Measurements from ENCODE around the gene WDR74.

WDR74 gene

DNA sequence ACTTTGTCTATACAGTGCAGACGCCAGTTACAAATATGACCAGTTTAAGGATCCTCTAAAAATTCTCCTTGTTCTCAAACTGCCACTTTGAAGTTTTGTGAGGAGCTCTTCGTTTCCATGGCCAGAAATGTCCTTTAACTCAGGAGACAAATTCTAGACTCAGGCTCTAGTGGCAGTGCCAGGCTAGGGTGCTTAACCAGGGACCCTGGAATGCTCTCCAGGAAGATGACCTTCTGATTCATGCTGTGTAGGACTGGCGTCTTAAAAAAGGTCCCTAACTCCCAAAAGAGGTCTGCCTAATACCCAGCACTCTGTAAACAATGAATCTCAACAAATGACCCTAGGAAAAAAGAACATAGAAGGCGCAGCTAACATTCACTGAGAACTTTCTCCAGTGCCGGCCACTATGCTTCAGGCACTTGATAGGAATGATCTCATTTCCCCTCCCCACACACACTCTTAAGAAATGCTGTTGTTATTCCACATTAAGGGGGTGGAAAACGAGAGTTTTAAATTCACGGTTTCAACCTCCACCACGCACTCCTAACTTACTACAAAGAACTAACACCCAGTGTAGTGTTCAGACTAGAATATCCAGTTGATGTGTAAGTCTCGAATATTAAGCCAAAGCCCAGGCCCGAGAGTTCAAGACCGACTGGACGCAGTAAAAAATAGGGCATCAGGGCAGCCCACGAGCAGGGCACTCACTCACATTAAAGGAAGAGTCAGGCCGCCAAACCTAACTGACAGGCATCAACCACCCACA, 34.9 kb downstream of the WDR74 start:
- peak overlapping the region; percentile 36 for H3K27ac ChIP-seq (ENCODE audit: low read length)
- TF ChIP-seq CTCF (IDR thresholded peaks at IDR 0.05; ENCODE audit: low read depth, low read length) = no peak
- TF ChIP-seq EZH2phosphoT487 (IDR thresholded peaks at IDR 0.05; ENCODE audit: low read depth) = no peak
- no peaks in the 10 kb centered on the region for H3K9me3 ChIP-seq (ENCODE audit: insufficient read depth, low read length)
- no peak overlapping the region for H2AFZ ChIP-seq (ENCODE audit: low read depth, low read length)
- peaks cover 29% of the 10 kb centered on the region for H3K79me2 ChIP-seq (ENCODE audit: low read length)
- peak overlapping the region; percentile 89 for H3K9ac ChIP-seq (ENCODE audit: low read length)
- H3K27me3 ChIP-seq (ENCODE audit: low read depth, low read length) = no peaks in the 10 kb centered on the region
- H3K4me1 ChIP-seq (ENCODE audit: low read length) = peaks cover 35% of the 10 kb centered on the region
- peak overlapping the region; percentile 79 for H3K4me3 ChIP-seq (ENCODE audit: low read length)
- peaks cover 12% of the 10 kb centered on the region for H4K20me1 ChIP-seq (ENCODE audit: insufficient read depth, low read length)
- peaks cover 40% of the 10 kb centered on the region for H3K36me3 ChIP-seq (replicated peaks; ENCODE audit: low read depth, low read length)
- peak overlapping the region; percentile 91 for H3K4me2 ChIP-seq (ENCODE audit: low read length)

- H3K27me3 ChIP-seq (ENCODE audit: low read depth, low read length) = no peaks in the 10 kb centered on the region
- no peak overlapping the region for H3K9ac ChIP-seq (ENCODE audit: low read length)
- H3K79me2 ChIP-seq (ENCODE audit: low read length) = peaks cover 26% of the 10 kb centered on the region
- H3K9me3 ChIP-seq (ENCODE audit: insufficient read depth, low read length) = no peaks in the 10 kb centered on the region
- H3K4me1 ChIP-seq (ENCODE audit: low read length) = peaks cover 21% of the 10 kb centered on the region
- no peak overlapping the region for H3K27ac ChIP-seq (ENCODE audit: low read length)
- H3K4me2 ChIP-seq (ENCODE audit: low read length) = no peak overlapping the region
- TF ChIP-seq CTCF (IDR thresholded peaks at IDR 0.05; ENCODE audit: low read depth, low read length) (no peak), EZH2phosphoT487 (IDR thresholded peaks at IDR 0.05; ENCODE audit: low read depth) (no peak)
- H4K20me1 ChIP-seq (ENCODE audit: insufficient read depth, low read length) = peaks cover 12% of the 10 kb centered on the region
- H3K4me3 ChIP-seq (ENCODE audit: low read length) = no peak overlapping the region
- H2AFZ ChIP-seq (ENCODE audit: low read depth, low read length) = no peak overlapping the region
- H3K36me3 ChIP-seq (replicated peaks; ENCODE audit: low read depth, low read length) = peaks cover 58% of the 10 kb centered on the region
Measured at GRCh38 chr11:62801071-62801470, 38.3 kb downstream of the WDR74 start.

GRCh38 chr11:62799486-62799885, 39.9 kb downstream of the WDR74 start:
- Histone ChIP-seq H3K4me2 (ENCODE audit: low read length) (no peak overlapping the region), H3K79me2 (ENCODE audit: low read length) (peaks cover 18% of the 10 kb centered on the region), H3K36me3 (replicated peaks; ENCODE audit: low read depth, low read length) (peaks cover 71% of the 10 kb centered on the region), H4K20me1 (ENCODE audit: insufficient read depth, low read length) (peaks cover 9% of the 10 kb centered on the region), H3K4me1 (ENCODE audit: low read length) (peaks cover 20% of the 10 kb centered on the region), H3K4me3 (ENCODE audit: low read length) (no peak overlapping the region), H3K9me3 (ENCODE audit: insufficient read depth, low read length) (no peaks in the 10 kb centered on the region), H3K9ac (ENCODE audit: low read length) (no peak overlapping the region), H2AFZ (ENCODE audit: low read depth, low read length) (no peak overlapping the region), H3K27me3 (ENCODE audit: low read depth, low read length) (no peaks in the 10 kb centered on the region), H3K27ac (ENCODE audit: low read length) (no peak overlapping the region)
- TF ChIP-seq EZH2phosphoT487 (IDR thresholded peaks at IDR 0.05; ENCODE audit: low read depth) = no peak
- no peak for TF ChIP-seq CTCF (IDR thresholded peaks at IDR 0.05; ENCODE audit: low read depth, low read length)

GRCh38 chr11:62796281-62796680, 43.1 kb downstream of the WDR74 start:
- no peak overlapping the region for H3K27ac ChIP-seq (ENCODE audit: low read length)
- H3K4me2 ChIP-seq (ENCODE audit: low read length) = no peak overlapping the region
- peaks cover 6% of the 10 kb centered on the region for H3K79me2 ChIP-seq (ENCODE audit: low read length)
- H4K20me1 ChIP-seq (ENCODE audit: insufficient read depth, low read length) = no peaks in the 10 kb centered on the region; the same call in 1 of the 2 replicates
- peaks cover 69% of the 10 kb centered on the region for H3K36me3 ChIP-seq (replicated peaks; ENCODE audit: low read depth, low read length)
- no peaks in the 10 kb centered on the region for H3K27me3 ChIP-seq (ENCODE audit: low read depth, low read length)
- H3K4me3 ChIP-seq (ENCODE audit: low read length) = no peak overlapping the region
- peaks cover 8% of the 10 kb centered on the region for H3K4me1 ChIP-seq (ENCODE audit: low read length)
- TF ChIP-seq EZH2phosphoT487 (IDR thresholded peaks at IDR 0.05; ENCODE audit: low read depth) = no peak
- TF ChIP-seq CTCF (IDR thresholded peaks at IDR 0.05; ENCODE audit: low read depth, low read length) = no peak
- no peak overlapping the region for H3K9ac ChIP-seq (ENCODE audit: low read length)
- no peaks in the 10 kb centered on the region for H3K9me3 ChIP-seq (ENCODE audit: insufficient read depth, low read length)
- H2AFZ ChIP-seq (ENCODE audit: low read depth, low read length) = no peak overlapping the region

Data from OCI-LY3 (cell line).